AG09309 (cell line): ENCODE data around the gene LRRC28.

ENCODE experiments used
- DNase-seq: peaks from one replicate; pipeline ENCODE4 v3.0.0-alpha.2; 2010; ENCODE audit warnings: low read depth
- H3K4me3 ChIP-seq: 2 replicates; pipeline ENCODE4 v1.5.1; 2011; ENCODE audit warnings: mild to moderate bottlenecking, low read depth, low read length, moderate library complexity; ENCODE audit not compliant: control insufficient read depth
- TF ChIP-seq, protein P1 (sequence below): IDR thresholded peaks from 2 replicates; pipeline ENCODE4 v1.5.1; 2011; ENCODE audit warnings: mild to moderate bottlenecking, low read depth, low read length, inconsistent platforms; ENCODE audit not compliant: insufficient read depth, control insufficient read depth; ENCODE audit errors: missing control alignments

LRRC28 gene

DNA sequence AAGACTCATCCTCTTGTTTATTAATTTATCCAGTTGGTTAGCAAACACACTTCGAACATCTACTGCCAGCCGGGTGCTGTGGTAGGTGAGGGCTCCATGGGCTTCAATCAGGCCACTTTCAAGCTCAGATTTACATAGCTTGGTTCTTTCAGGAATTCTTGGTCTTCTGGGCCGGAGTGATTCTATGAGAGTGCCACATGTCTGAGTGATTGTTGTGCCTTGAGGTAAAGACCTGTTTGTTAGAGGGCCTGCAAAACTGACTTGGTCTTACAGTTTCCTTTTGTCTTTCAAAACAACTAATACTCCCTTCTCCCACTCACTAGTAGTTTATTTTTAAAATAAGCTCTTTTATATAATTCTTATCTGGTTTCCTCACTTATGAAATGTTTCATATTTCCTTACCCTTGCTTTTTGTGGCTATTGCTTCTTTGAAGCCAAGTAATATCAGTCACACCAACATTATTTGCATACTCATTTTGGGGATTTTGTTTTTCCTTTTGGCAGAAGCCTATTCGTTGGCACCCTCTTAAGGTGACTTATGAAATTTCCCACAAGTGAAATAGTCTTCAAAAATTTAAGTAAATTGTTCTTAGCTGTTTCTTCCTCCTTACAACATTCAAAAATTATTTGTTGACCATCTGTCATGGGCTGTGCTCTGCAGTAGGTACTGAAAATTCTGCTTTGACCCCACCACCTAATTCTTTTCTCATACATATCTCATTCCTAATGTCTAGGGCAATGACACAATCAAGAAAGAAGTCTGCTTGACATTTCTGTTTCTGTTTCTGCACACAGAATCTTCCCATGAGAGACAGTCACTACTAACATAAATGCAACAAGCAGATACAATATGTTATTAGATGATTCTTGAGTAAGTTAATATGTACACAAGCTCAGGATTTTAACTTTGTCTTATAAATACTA, 120.2 kb downstream of the LRRC28 start:
- TF ChIP-seq, protein P1, sequence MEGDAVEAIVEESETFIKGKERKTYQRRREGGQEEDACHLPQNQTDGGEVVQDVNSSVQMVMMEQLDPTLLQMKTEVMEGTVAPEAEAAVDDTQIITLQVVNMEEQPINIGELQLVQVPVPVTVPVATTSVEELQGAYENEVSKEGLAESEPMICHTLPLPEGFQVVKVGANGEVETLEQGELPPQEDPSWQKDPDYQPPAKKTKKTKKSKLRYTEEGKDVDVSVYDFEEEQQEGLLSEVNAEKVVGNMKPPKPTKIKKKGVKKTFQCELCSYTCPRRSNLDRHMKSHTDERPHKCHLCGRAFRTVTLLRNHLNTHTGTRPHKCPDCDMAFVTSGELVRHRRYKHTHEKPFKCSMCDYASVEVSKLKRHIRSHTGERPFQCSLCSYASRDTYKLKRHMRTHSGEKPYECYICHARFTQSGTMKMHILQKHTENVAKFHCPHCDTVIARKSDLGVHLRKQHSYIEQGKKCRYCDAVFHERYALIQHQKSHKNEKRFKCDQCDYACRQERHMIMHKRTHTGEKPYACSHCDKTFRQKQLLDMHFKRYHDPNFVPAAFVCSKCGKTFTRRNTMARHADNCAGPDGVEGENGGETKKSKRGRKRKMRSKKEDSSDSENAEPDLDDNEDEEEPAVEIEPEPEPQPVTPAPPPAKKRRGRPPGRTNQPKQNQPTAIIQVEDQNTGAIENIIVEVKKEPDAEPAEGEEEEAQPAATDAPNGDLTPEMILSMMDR = peak; percentile 31
- no peak overlapping the region for H3K4me3 ChIP-seq
- DNase-seq = peak; percentile 35

DNA sequence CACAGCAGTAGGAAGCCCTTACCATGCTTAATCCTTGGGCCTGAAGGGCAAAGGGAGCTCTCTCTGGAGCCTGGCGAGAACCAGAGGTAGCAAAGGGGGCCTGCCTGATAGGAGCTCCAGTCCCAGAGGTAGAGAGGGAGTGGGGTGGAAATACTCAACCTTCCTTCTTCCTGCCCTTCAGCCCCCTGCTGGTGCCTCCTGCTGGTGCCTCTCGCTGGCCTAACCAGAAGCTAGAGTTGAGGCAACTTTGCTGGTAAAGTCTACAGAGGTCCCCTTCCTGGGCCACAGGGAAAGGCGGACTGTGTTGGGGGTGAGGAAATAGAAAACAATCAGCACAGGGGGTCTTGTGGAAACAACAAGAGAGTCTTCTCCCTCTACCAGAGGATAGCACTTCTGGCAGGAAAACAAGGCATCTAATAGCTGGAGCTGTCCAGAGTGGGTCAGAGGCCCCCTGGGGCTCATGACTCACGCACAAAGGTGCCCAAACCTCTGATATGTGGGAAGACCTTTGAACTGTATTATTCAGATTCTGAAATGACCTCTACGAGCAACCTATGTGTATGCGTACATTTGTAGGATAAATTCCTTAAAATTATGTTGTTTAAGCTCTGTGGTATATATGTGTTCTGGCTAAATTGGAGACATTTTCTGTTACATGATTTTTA, 133.9 kb downstream of the LRRC28 start:
- TF ChIP-seq, protein P1 = no peak
- no peak overlapping the region for H3K4me3 ChIP-seq
- DNase-seq = no peak

DNA sequence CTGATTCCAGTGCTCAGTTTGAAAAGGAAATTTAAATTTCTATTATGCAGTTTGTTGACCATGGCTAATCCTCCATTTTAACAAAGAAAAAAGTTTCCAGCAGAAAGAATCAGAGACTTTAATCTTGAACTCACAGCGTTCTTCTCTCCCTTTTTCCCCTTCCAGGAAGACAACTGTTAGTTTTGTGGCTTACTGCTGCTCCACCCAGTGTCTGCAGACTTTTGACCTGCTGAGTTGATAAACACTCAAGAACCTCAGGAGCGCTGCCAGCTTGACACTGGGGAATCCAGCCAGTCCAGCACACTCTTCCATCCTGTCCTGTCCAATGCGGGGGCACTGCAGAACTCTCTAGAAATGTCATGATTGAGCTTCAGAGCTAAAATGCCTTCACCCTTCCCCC, 134.6 kb downstream of the LRRC28 start:
- TF ChIP-seq, protein P1 = no peak
- no peak overlapping the region for H3K4me3 ChIP-seq
- no peak for DNase-seq

DNA sequence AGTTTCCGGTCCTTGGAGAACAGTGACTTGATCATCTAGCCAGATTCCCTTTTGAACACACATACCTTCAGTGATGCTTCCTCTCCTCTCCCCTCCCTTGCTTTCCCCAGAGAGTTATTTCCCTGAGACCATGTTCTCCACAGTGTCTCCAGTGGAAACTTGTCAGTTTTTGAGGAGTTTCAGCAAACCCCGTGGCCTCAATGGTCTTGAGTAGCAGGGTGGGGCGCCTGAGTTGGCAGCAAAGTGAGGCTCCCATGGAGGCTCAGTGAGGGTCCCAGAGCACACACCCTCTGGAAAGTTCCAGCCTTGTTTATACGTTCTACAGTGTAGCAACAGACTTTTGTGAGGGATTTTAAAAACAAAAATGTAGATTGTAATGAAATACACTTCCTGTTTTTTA, 135.1 kb downstream of the LRRC28 start:
- TF ChIP-seq, protein P1 = no peak
- no peak overlapping the region for H3K4me3 ChIP-seq
- no peak for DNase-seq

DNA sequence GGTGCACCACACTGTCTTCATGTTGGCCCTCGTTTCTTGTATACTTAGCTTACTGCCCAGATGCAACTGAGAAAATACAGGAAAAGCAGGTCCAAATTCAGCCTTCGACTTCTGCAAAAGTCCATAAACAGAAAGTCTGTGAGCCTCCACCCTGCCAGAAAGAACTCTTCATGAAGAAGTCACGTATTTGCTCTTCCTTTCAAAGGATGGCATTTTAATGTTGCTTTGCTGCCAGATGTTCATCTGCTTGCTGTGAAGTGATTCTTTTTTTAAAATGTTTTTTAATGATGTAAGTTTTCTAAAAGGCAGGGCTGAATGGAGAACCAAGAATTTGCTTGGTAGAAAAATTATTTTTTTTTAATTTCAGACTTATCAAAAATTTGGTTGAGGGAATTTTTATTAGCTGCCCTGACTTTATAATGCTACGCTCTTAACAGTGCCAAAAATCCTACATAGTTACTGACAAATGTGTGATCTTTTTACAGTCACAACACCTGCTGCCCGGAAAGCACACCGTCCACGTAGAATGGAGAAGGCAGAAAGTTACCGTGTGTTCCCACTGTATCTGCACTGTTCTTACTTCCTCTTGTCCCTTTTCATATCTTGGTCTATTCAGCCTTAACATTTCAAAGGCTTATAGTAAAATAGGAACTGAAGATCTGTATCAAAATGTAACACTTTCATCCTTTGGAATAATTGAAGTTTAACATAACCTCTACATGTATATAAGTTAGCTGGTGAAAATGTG, 136.3 kb downstream of the LRRC28 start:
- TF ChIP-seq, protein P1 = no peak

DNA sequence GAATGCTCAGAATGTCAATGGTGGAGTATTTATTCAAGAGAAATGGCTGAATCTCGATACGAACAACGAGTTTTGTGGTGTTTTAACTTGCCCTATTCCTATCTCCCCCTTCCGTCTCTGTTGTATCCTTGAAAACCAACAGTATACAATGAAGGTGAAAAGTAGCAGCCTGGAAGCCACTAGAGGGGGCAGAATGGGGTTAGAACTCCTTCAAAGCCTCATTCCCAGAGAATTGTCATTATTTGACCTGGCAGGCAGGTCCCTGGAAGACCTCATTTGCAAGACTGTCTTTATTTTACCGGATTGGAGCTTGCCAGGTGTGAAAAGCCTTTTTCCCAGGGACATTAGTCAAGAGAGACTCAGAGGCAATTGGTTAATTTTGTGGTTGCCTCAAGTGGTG, 139.4 kb downstream of the LRRC28 start:
- H3K4me3 ChIP-seq = no peak overlapping the region
- TF ChIP-seq, protein P1 = no peak
- no peak for DNase-seq

More for the DNA sequence above, 136.3 kb downstream of the LRRC28 start:
- no peak for DNase-seq
- no peak overlapping the region for H3K4me3 ChIP-seq
